CD14-positive monocyte (primary cell): ENCODE measurements around the gene OR5L2. TPM values are rescaled to one million over a fixed set of nuclear protein-coding genes. Genes with fewer than 3 reads are reported as not detected.
"Not testable (repeated sequence)": the region's sequence is repeated elsewhere in the genome, so short reads cannot be mapped to it uniquely, and the experiment has no call there.

Source experiments
- DNase-seq, 3 donors: peaks; one replicate each; pipeline ENCODE4 v3.0.0-alpha.2; 2011 to 2022
- H2AFZ ChIP-seq: 2 replicates; pipeline ENCODE4 v1.6.0; 2012; ENCODE audit warnings: mild to moderate bottlenecking, low read depth, low read length, inconsistent platforms; ENCODE audit not compliant: insufficient read depth, poor library complexity, severe bottlenecking
- H3K27ac ChIP-seq, 2 donors: 1 replicate in 1 of 2; 2 replicates in 1 of 2; pipeline ENCODE4 v1.5.1; 2012 to 2013; ENCODE audit warnings: low read length in 2 of 2, control low read depth in 1 of 2, inconsistent platforms in 1 of 2, low read depth in 1 of 2, mild to moderate bottlenecking in 1 of 2
- H3K27me3 ChIP-seq, 2 donors: one replicate each; pipeline versions ENCODE4 v1.6.0 to v1.6.1; 2011 to 2013; ENCODE audit warnings: low read length in 2 of 2; ENCODE audit not compliant: control insufficient read depth in 2 of 2, insufficient read depth in 2 of 2
- H3K36me3 ChIP-seq, 2 donors: replicated peaks in 1 of 2; 1 replicate in 1 of 2; 2 replicates in 1 of 2; pipeline versions ENCODE4 v1.5.1 to v1.6.1; 2012 to 2013; ENCODE audit warnings: low read length in 2 of 2, control low read depth in 1 of 2, inconsistent platforms in 1 of 2, mild to moderate bottlenecking in 1 of 2; ENCODE audit not compliant: insufficient read depth in 2 of 2, control insufficient read depth in 1 of 2
- H3K4me1 ChIP-seq, 2 donors: 1 replicate in 1 of 2; 2 replicates in 1 of 2; pipeline versions ENCODE4 v1.5.1 to v1.6.1; 2012 to 2013; ENCODE audit warnings: low read length in 2 of 2, control low read depth in 1 of 2, inconsistent platforms in 1 of 2, mild to moderate bottlenecking in 1 of 2, moderate library complexity in 1 of 2; ENCODE audit not compliant: insufficient read depth in 2 of 2, control insufficient read depth in 1 of 2
- H3K4me2 ChIP-seq: replicated peaks from 2 replicates; pipeline ENCODE3; 2012; ENCODE audit warnings: low read length, moderate library complexity, mild to moderate bottlenecking; ENCODE audit not compliant: poor library complexity, severe bottlenecking; ENCODE audit errors: extremely low read depth
- H3K4me3 ChIP-seq, 3 experiments: fragments of 200-600 bp in 1 of 3; sonication (generic) in 1 of 3; replicated peaks in 1 of 3; 1 replicate in 2 of 3; 2 replicates in 1 of 3; pipeline ENCODE4 v1.5.1; 2011 to 2013; ENCODE audit warnings: low read length in 3 of 3, mild to moderate bottlenecking in 3 of 3, control low read depth in 2 of 3, low read depth in 2 of 3, inconsistent platforms in 1 of 3, moderate library complexity in 1 of 3
- H3K79me2 ChIP-seq: 2 replicates; pipeline ENCODE4 v1.6.0; 2012; ENCODE audit warnings: mild to moderate bottlenecking, control low read depth, inconsistent platforms, low read length, moderate library complexity; ENCODE audit not compliant: insufficient read depth
- H3K9ac ChIP-seq: 2 replicates; pipeline ENCODE4 v1.6.0; 2017; ENCODE audit warnings: low read length, mild to moderate bottlenecking; ENCODE audit not compliant: insufficient read depth, poor library complexity, severe bottlenecking
- H3K9me3 ChIP-seq, 2 donors: replicated peaks in 1 of 2; 1 replicate in 1 of 2; 2 replicates in 1 of 2; pipeline versions ENCODE4 v1.5.1 to v1.6.1; 2012 to 2013; ENCODE audit warnings: low read length in 2 of 2, control low read depth in 1 of 2; ENCODE audit not compliant: control insufficient read depth in 1 of 2, insufficient read depth in 1 of 2
- H4K20me1 ChIP-seq: 2 replicates; pipeline ENCODE4 v1.6.0; 2012; ENCODE audit warnings: mild to moderate bottlenecking, low read length, control low read depth, moderate library complexity; ENCODE audit not compliant: insufficient read depth
- H3K27ac Mint-ChIP-seq, 7 donors: one replicate each; pipeline ENCODE4 v1.8.0; 2020; ENCODE audit warnings: mild to moderate bottlenecking in 7 of 7, mixed read lengths in 7 of 7, moderate library complexity in 6 of 7, inconsistent platforms in 2 of 7
- H3K27me3 Mint-ChIP-seq, 3 donors: one replicate each; pipeline ENCODE4 v1.8.0; 2021 to 2022; ENCODE audit warnings: low read depth in 3 of 3, mild to moderate bottlenecking in 3 of 3, mixed read lengths in 3 of 3, moderate library complexity in 3 of 3, inconsistent platforms in 1 of 3
- H3K36me3 Mint-ChIP-seq, 2 donors: one replicate each; pipeline ENCODE4 v1.8.0; 2020; ENCODE audit warnings: mixed read lengths in 2 of 2, inconsistent platforms in 1 of 2, mild to moderate bottlenecking in 1 of 2
- H3K4me1 Mint-ChIP-seq: one replicate; pipeline ENCODE4 v1.8.0; 2020; ENCODE audit warnings: mild to moderate bottlenecking, mixed read lengths
- H3K4me3 Mint-ChIP-seq, 2 donors: one replicate each; pipeline ENCODE4 v1.8.0; 2020; ENCODE audit warnings: mild to moderate bottlenecking in 2 of 2, mixed read lengths in 2 of 2, moderate library complexity in 1 of 2
- H3K9me3 Mint-ChIP-seq, 7 donors: one replicate each; pipeline ENCODE4 v1.8.0; 2020 to 2022; ENCODE audit warnings: mixed read lengths in 7 of 7, mild to moderate bottlenecking in 6 of 7, moderate library complexity in 6 of 7, inconsistent platforms in 2 of 7
- WGBS: methylation state at CpG from one replicate; pipeline ENCODE4 v1.1.5; 2013; ENCODE audit warnings: missing lambda C conversion rate; ENCODE audit not compliant: insufficient coverage; 5-methylcytosine and 5-hydroxymethylcytosine counted together
- intact Hi-C, 2 donors: fragments of 100-400 bp; cut with micrococcal nuclease; formaldehyde crosslinking; loops; one replicate each; pipeline versions ENCODE4 v1.15.0 to v1.15.1; 2023
- polyA plus RNA-seq, 3 donors: library from polyadenylated mRNA; depleted of rRNA in 1 of 3; unstranded in 2 of 3; stranded (reverse) in 1 of 3; fragments of 300-500 nt in 2 of 3; fragments of >200 nt in 1 of 3; fragmentation: Illumina TruSeq in 2 of 3; gene quantifications; 1 replicate in 2 of 3; 2 replicates in 1 of 3; pipeline ENCODE4 v1.2.3, GENCODE V29; 2012 to 2021
- TF ChIP-seq, protein P1 (sequence below): fragments of 200-600 bp; IDR thresholded peaks from one replicate; pipeline ENCODE4 v1.8.0; 2022; ENCODE audit warnings: antibody characterized with exemption, mild to moderate bottlenecking

OR5L2 gene
- polyA plus RNA-seq, 3 donors = not detected

DNA sequence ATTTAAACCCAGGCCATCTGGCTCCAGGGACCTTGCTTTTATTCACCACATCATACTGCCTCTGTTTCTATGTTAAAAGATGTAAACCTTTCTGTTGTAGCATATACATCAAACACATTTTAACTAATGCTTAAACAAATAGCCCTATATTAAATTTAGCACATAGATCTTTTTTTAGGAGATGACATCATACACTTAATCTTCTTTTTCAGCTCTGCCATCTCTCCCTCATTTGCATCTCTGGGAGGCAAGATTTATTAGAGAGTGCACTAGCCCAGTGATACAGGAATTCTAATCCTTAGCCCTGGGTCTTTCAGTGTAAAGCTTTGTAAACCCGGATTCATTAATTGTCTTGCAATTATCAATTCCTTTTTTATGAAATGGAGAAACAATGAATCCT lies 25.1 kb downstream of the OR5L2 start:
- Histone ChIP-seq H3K27ac (no peak overlapping the region), H4K20me1 (no peaks in the 10 kb centered on the region), H3K4me3 (no peak overlapping the region), H3K79me2 (no peaks in the 10 kb centered on the region), H3K4me2 (no peak overlapping the region), H3K9me3 (peaks cover 3 to 10% of the 10 kb centered on the region in 2 donors), H3K9ac (no peak overlapping the region), H3K27me3 (no peaks in the 10 kb centered on the region), H3K4me1 (no peaks in the 10 kb centered on the region), H3K36me3 (no peaks in the 10 kb centered on the region), H2AFZ (no peak overlapping the region)
- no CpG with 5 or more reads among the region's 1 CpG for WGBS
- no peaks in the 10 kb centered on the region for H3K4me1 Mint-ChIP-seq
- TF ChIP-seq, protein P1, sequence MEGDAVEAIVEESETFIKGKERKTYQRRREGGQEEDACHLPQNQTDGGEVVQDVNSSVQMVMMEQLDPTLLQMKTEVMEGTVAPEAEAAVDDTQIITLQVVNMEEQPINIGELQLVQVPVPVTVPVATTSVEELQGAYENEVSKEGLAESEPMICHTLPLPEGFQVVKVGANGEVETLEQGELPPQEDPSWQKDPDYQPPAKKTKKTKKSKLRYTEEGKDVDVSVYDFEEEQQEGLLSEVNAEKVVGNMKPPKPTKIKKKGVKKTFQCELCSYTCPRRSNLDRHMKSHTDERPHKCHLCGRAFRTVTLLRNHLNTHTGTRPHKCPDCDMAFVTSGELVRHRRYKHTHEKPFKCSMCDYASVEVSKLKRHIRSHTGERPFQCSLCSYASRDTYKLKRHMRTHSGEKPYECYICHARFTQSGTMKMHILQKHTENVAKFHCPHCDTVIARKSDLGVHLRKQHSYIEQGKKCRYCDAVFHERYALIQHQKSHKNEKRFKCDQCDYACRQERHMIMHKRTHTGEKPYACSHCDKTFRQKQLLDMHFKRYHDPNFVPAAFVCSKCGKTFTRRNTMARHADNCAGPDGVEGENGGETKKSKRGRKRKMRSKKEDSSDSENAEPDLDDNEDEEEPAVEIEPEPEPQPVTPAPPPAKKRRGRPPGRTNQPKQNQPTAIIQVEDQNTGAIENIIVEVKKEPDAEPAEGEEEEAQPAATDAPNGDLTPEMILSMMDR = no peak
- peaks cover 0 to 5% (median 0%) of the 10 kb centered on the region in 7 donors for H3K9me3 Mint-ChIP-seq
- no peak overlapping the region for H3K4me3 Mint-ChIP-seq
- intact Hi-C loops = no loop called here
- no peak overlapping the region for H3K27ac Mint-ChIP-seq
- no peaks in the 10 kb centered on the region for H3K27me3 Mint-ChIP-seq
- no peaks in the 10 kb centered on the region for H3K36me3 Mint-ChIP-seq
- DNase-seq = no peak

DNA sequence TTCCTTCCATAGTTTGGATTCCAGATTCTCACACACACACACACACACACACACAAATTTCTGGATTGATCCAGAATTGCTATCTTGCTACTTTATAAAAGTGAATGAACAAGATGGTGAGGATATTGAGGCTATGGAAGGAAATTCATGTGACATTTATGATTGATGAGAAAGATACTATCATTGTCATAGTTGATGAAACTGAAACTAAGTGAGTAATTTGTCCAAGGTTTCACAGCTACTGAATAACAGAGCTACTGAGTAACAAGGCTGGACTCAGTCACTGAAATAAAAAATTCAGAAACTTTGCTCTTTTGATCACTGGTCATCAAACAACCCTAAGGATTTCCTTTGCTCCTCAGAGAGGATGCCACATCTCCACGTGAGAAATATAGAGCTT lies 27.7 kb downstream of the OR5L2 start:
- H3K9me3 Mint-ChIP-seq = peaks cover 0 to 3% (median 2%) of the 10 kb centered on the region in 7 donors
- H3K4me2 ChIP-seq = no peak overlapping the region
- peaks cover 5 to 13% of the 10 kb centered on the region in 2 donors for H3K9me3 ChIP-seq
- intact Hi-C loops = no loop called here
- no peak overlapping the region for H3K9ac ChIP-seq
- TF ChIP-seq, protein P1 = no peak
- no peaks in the 10 kb centered on the region for H4K20me1 ChIP-seq
- no peak overlapping the region for H3K4me3 ChIP-seq
- no peak overlapping the region for H2AFZ ChIP-seq
- no peak overlapping the region for H3K27ac Mint-ChIP-seq
- no peaks in the 10 kb centered on the region for H3K36me3 Mint-ChIP-seq
- no peaks in the 10 kb centered on the region for H3K27me3 Mint-ChIP-seq
- H3K27ac ChIP-seq = no peak overlapping the region
- WGBS = no CpG with 5 or more reads among the region's 1 CpG
- no peaks in the 10 kb centered on the region for H3K79me2 ChIP-seq
- no peak for DNase-seq
- H3K4me1 Mint-ChIP-seq = no peaks in the 10 kb centered on the region
- no peaks in the 10 kb centered on the region for H3K27me3 ChIP-seq
- no peaks in the 10 kb centered on the region for H3K36me3 ChIP-seq
- no peaks in the 10 kb centered on the region for H3K4me1 ChIP-seq
- no peak overlapping the region for H3K4me3 Mint-ChIP-seq

DNA sequence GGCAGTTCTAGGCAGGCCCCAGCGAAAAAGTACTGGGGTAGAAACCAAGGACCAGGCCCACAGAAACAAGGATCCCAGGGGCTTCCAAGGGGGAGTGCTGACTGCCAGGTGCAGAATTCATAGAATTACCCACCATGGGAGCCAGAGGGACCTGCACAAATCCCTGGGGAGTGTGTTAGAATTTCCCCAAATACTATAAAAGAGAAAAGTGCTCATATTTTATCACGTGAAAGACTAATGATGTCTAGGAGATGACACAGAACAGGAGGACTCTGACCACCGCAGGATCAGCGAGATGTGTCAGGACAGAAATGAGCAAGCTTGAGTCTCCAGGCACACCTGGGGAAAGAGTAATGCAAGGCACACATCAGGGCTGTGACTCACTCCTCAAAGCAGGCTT lies 40.3 kb downstream of the OR5L2 start:
- H3K4me3 Mint-ChIP-seq, H3K4me3 ChIP-seq, H3K36me3 Mint-ChIP-seq, H3K27me3 Mint-ChIP-seq, H3K4me1 ChIP-seq, H3K4me1 Mint-ChIP-seq, H3K4me2 ChIP-seq, H3K27me3 ChIP-seq, intact Hi-C loops, H3K36me3 ChIP-seq, H3K79me2 ChIP-seq, H3K9ac ChIP-seq, H3K27ac Mint-ChIP-seq, DNase-seq, H2AFZ ChIP-seq, H3K27ac ChIP-seq, H4K20me1 ChIP-seq: not testable (repeated sequence)
- WGBS = 40% methylated on average over 1 of the region's 4 CpGs
- H3K9me3 Mint-ChIP-seq = peaks cover 4 to 39% (median 22%) of the 10 kb centered on the region in 7 donors
- H3K9me3 ChIP-seq = peaks cover 8 to 26% of the 10 kb centered on the region in 2 donors
